Right renal pelvis (tissue), 4 donors: ENCODE results near the gene NBAS. TPM values are rescaled to one million over a fixed set of nuclear protein-coding genes. Genes with fewer than 3 reads are reported as not detected.

ENCODE experiments used
- DNase-seq, 4 donors: peaks; one replicate each; pipeline ENCODE4 v3.0.0-alpha.2; 2013; ENCODE audit warnings: low read depth in 4 of 4, low spot score in 3 of 4, missing footprints in 1 of 4
- polyA plus RNA-seq, 4 donors: library from polyadenylated mRNA; unstranded; fragments of 120-200 nt; gene quantifications; one replicate each; pipeline ENCODE4 v1.2.1, GENCODE V29; 2013; ENCODE audit not compliant: insufficient read length in 4 of 4

Gene NBAS
- polyA plus RNA-seq, 4 donors = 49.6 to 58.1 (median 56.3) TPM

GRCh38 chr2:15117409-15118050 lies 443.6 kb downstream of the NBAS start:
- DNase-seq = no peak

Other genes starting within 250 kb of the NBAS start
- 100 to 1,000 TPM; 167 to 190 (median 173) TPM for gene DDX1, start 30.5 kb upstream of the NBAS start, polyA plus RNA-seq